ENCODE results near the gene SLC8A1.

DNA sequence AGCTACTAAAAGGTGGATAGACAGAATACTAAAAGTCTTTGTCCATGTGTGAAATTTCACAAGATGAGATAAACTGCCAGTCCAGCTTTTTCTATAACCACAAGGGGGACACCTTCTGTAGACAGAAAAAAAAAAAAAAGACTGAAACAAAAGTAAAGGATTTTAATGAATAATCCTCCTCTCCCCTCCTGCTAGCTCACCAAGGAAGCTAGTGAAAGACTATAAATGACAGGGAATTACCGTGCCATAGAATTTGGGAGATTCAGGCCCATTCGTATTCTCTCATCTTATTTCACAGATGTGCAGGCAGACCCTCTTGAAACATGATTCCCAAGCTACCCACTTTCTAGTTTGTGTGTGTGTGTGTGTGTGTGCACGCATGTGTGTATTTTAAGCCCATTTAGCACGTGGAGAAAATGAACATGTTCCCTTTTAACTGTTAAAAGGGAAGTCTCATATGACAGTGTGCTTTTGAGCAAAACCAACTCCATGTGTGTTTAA is 36.3 kb upstream of the SLC8A1 start:
- TF ChIP-seq, protein P1, sequence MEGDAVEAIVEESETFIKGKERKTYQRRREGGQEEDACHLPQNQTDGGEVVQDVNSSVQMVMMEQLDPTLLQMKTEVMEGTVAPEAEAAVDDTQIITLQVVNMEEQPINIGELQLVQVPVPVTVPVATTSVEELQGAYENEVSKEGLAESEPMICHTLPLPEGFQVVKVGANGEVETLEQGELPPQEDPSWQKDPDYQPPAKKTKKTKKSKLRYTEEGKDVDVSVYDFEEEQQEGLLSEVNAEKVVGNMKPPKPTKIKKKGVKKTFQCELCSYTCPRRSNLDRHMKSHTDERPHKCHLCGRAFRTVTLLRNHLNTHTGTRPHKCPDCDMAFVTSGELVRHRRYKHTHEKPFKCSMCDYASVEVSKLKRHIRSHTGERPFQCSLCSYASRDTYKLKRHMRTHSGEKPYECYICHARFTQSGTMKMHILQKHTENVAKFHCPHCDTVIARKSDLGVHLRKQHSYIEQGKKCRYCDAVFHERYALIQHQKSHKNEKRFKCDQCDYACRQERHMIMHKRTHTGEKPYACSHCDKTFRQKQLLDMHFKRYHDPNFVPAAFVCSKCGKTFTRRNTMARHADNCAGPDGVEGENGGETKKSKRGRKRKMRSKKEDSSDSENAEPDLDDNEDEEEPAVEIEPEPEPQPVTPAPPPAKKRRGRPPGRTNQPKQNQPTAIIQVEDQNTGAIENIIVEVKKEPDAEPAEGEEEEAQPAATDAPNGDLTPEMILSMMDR (IDR thresholded peaks at IDR 0.05): peak in 1 of 4 experiments; percentile 17
- TF ChIP-seq POLR2A (IDR thresholded peaks at IDR 0.05): no peak
